Mesenchymal stem cell (in vitro differentiated cells and primary cell): Measurements from ENCODE around the gene IL26.

Source experiments
- DNase-seq: peaks from one replicate; pipeline ENCODE4 v3.0.0-alpha.2; 2013
- H2AFZ ChIP-seq: one replicate; pipeline ENCODE4 v1.6.1; 2013; ENCODE audit warnings: low read depth, mild to moderate bottlenecking, control low read depth, inconsistent platforms, low read length, moderate library complexity
- H2AK5ac ChIP-seq: 2 replicates; pipeline ENCODE4 v1.6.1; 2013; ENCODE audit warnings: low read length, moderate library complexity, mild to moderate bottlenecking, inconsistent platforms; ENCODE audit not compliant: severe bottlenecking
- H2BK120ac ChIP-seq: one replicate; pipeline ENCODE4 v1.6.1; 2013; ENCODE audit warnings: low read depth, mild to moderate bottlenecking, inconsistent platforms, low read length, moderate library complexity
- H2BK12ac ChIP-seq, 2 experiments: one replicate each; pipeline ENCODE4 v1.6.1; 2013; ENCODE audit warnings: inconsistent platforms in 2 of 2, low read length in 2 of 2, mild to moderate bottlenecking in 2 of 2, moderate library complexity in 2 of 2, control low read depth in 1 of 2
- H2BK15ac ChIP-seq: one replicate; pipeline ENCODE4 v1.6.1; 2013; ENCODE audit warnings: mild to moderate bottlenecking, low read depth, inconsistent platforms; ENCODE audit not compliant: poor library complexity, severe bottlenecking
- H2BK5ac ChIP-seq: 2 replicates; pipeline ENCODE4 v1.6.1; 2013; ENCODE audit warnings: low read depth, mild to moderate bottlenecking, low read length, control low read depth, inconsistent platforms; ENCODE audit not compliant: poor library complexity, severe bottlenecking
- H3K14ac ChIP-seq, 2 experiments: one replicate each; pipeline ENCODE4 v1.6.1; 2013; ENCODE audit warnings: inconsistent platforms in 2 of 2, low read length in 2 of 2, control low read depth in 1 of 2, mild to moderate bottlenecking in 1 of 2, moderate library complexity in 1 of 2
- H3K18ac ChIP-seq, 2 experiments: one replicate each; pipeline ENCODE4 v1.6.1; 2013; ENCODE audit warnings: inconsistent platforms in 2 of 2, low read length in 2 of 2, control low read depth in 1 of 2, low read depth in 1 of 2, mild to moderate bottlenecking in 1 of 2
- H3K23ac ChIP-seq, 2 experiments: one replicate each; pipeline ENCODE4 v1.6.1; 2013; ENCODE audit warnings: inconsistent platforms in 2 of 2, low read length in 2 of 2, mild to moderate bottlenecking in 2 of 2, moderate library complexity in 2 of 2, control low read depth in 1 of 2
- H3K27ac ChIP-seq: 2 replicates; pipeline ENCODE4 v1.5.1; 2013; ENCODE audit warnings: mild to moderate bottlenecking, moderate library complexity, low read length, control low read depth, inconsistent platforms; ENCODE audit not compliant: poor library complexity, severe bottlenecking
- H3K27me3 ChIP-seq, 2 experiments: 2 replicates each; pipeline versions ENCODE4 v1.6.1 to v1.7.0; 2013; ENCODE audit warnings: low read length in 2 of 2, mild to moderate bottlenecking in 2 of 2, moderate library complexity in 2 of 2, control low read depth in 1 of 2, inconsistent platforms in 1 of 2; ENCODE audit not compliant: control insufficient read depth in 1 of 2, insufficient read depth in 1 of 2
- H3K36me3 ChIP-seq, 2 experiments: 2 replicates each; pipeline versions ENCODE4 v1.6.1 to v1.7.0; 2013; ENCODE audit warnings: low read length in 2 of 2, control low read depth in 1 of 2, inconsistent platforms in 1 of 2, low read depth in 1 of 2, mild to moderate bottlenecking in 1 of 2; ENCODE audit not compliant: insufficient read depth in 2 of 2, control insufficient read depth in 1 of 2
- H3K4ac ChIP-seq, 2 experiments: one replicate each; pipeline ENCODE4 v1.6.1; 2013; ENCODE audit warnings: inconsistent platforms in 2 of 2, low read length in 2 of 2, mild to moderate bottlenecking in 2 of 2, moderate library complexity in 2 of 2, control low read depth in 1 of 2, low read depth in 1 of 2
- H3K4me1 ChIP-seq: 2 replicates; pipeline ENCODE4 v1.6.1; 2013; ENCODE audit warnings: low read depth, low read length, control low read depth; ENCODE audit not compliant: control insufficient read depth, insufficient read depth
- H3K4me2 ChIP-seq: 2 replicates; pipeline ENCODE4 v1.6.1; 2013; ENCODE audit warnings: low read length, mild to moderate bottlenecking, inconsistent platforms; ENCODE audit not compliant: poor library complexity, severe bottlenecking
- H3K4me3 ChIP-seq, 2 experiments: 2 replicates each; pipeline versions ENCODE4 v1.5.1 to v1.7.0; 2013; ENCODE audit warnings: low read length in 2 of 2, mild to moderate bottlenecking in 2 of 2, control low read depth in 1 of 2, low read depth in 1 of 2; ENCODE audit not compliant: insufficient read depth in 1 of 2
- H3K79me1 ChIP-seq: replicated peaks from 2 replicates; pipeline ENCODE4 v1.6.1; 2013; ENCODE audit warnings: mild to moderate bottlenecking, control low read depth, low read length, inconsistent platforms; ENCODE audit not compliant: poor library complexity, severe bottlenecking
- H3K9ac ChIP-seq: 2 replicates; pipeline ENCODE4 v1.7.0; 2013; ENCODE audit warnings: mild to moderate bottlenecking, low read length, moderate library complexity
- H3K9me3 ChIP-seq: 2 replicates; pipeline ENCODE4 v1.7.0; 2013; ENCODE audit warnings: mild to moderate bottlenecking, low read length; ENCODE audit not compliant: control insufficient read depth
- H4K8ac ChIP-seq: one replicate; pipeline ENCODE4 v1.6.1; 2013; ENCODE audit warnings: inconsistent platforms, mild to moderate bottlenecking, low read length, moderate library complexity
- H4K91ac ChIP-seq: one replicate; pipeline ENCODE4 v1.6.1; 2013; ENCODE audit warnings: mild to moderate bottlenecking, low read length, inconsistent platforms
- WGBS: methylation state at CpG from one replicate; pipeline ENCODE4 v1.1.7; 2013; ENCODE audit warnings: mixed read lengths; 5-methylcytosine and 5-hydroxymethylcytosine counted together

The IL26 gene

DNA sequence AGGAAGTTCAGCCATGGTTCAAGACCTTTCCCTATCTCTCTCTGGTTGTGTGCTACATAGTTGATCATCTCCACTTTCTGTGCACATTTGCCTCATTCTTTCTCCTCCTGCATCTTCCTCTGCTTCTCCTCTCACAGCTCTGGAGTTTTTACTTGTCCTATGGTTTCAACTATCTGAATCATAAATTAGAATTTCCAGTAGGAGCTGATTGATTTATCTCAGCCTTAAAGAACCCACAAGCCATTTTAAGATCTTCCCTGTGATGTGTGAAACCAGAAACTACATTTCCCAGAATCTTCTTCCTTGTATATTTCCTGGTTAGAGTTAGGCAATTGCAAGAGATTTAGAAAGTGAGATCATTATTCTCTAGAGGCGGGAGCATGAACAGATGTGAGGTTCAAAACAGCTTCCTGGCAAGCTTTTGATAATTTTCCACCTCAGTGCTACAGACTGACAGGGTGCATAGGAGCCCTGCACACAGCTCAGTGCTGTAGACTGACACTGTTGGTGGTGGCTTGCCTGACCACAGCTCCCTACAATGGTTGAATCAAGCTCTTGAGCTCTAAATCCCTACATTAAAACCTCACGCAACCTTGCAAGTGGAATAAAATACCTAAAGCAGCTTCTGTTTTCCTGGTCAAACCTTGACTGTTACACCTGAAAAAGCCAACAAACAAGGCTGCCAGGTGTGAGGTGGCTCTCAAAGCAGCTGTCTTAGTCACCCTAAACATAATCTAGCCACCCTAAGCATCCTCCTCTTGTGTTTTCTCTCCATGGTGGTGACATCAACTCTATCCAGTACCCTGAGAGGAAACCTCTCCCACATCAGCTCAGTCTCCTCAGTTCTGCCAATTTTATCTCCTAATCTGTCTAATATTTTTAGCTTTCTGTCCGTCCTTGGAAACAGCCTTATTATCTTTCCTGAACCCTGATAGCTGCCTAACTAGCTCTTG is 44.5 kb downstream of the IL26 start:
- Histone ChIP-seq H4K8ac (no peak overlapping the region), H3K36me3 (no peaks in the 10 kb centered on the region), H3K4ac (no peak overlapping the region), H4K91ac (no peak overlapping the region), H3K4me3 (no peak overlapping the region), H3K4me1 (no peaks in the 10 kb centered on the region), H3K79me1 (no peaks in the 10 kb centered on the region), H2AK5ac (no peak overlapping the region), H3K18ac (no peak overlapping the region), H3K23ac (no peak overlapping the region), H3K27ac (no peak overlapping the region), H3K9ac (no peak overlapping the region), H3K27me3 (peaks cover 13 to 54% of the 10 kb centered on the region in 2 experiments), H2BK12ac (no peak overlapping the region), H2BK15ac (no peak overlapping the region), H2BK120ac (no peak overlapping the region), H3K14ac (no peak overlapping the region), H3K4me2 (no peak overlapping the region), H3K9me3 (no peaks in the 10 kb centered on the region), H2AFZ (no peak overlapping the region), H2BK5ac (no peak overlapping the region)
- no peak for DNase-seq
- WGBS = 84% methylated on average over 3 of the region's 3 CpGs

DNA sequence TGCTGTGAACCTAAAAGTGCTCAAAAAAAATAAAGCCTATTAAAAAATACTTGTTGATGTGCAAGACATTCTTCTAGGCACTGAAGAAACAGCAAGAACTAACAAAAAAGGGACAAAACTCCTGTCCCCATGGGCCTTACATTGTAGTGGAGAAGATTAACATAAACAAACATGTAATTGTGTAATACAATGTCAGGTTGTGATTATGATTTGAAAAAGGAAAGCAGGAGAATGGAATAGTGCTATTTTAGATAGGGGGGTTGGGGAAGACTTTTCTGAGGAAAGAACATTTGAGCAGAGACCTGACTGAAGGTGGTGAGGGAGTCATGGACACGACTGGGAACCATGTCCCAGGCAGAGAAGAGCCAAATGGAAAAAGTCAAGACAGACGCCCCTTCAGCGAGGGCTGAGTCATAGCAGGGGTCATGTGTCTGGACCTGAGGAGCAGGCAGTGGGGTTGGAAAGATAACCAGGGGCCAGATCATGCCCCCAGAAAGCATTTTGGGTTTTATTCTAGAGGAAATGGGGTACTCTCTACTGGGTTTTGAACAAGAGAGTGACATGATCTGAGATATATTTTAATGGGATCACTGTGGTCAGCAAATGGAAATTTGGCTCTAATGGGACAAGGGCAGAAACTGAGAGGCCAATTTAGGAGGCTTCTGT is 46.7 kb downstream of the IL26 start:
- Histone ChIP-seq H3K9me3 (no peaks in the 10 kb centered on the region), H3K4me1 (no peaks in the 10 kb centered on the region), H3K23ac (no peak overlapping the region), H3K4me3 (no peak overlapping the region), H2AFZ (no peak overlapping the region), H3K79me1 (no peaks in the 10 kb centered on the region), H4K8ac (no peak overlapping the region), H3K4me2 (no peak overlapping the region), H3K14ac (no peak overlapping the region), H2AK5ac (no peak overlapping the region), H2BK5ac (no peak overlapping the region), H3K18ac (no peak overlapping the region), H3K27me3 (peaks cover 0 to 45% of the 10 kb centered on the region in 2 experiments), H3K9ac (no peak overlapping the region), H2BK120ac (no peak overlapping the region), H2BK15ac (no peak overlapping the region), H2BK12ac (no peak overlapping the region), H3K36me3 (no peaks in the 10 kb centered on the region), H3K4ac (no peak overlapping the region), H4K91ac (no peak overlapping the region), H3K27ac (no peak overlapping the region)
- 54% methylated on average over 3 of the region's 3 CpGs for WGBS
- DNase-seq = no peak

DNA sequence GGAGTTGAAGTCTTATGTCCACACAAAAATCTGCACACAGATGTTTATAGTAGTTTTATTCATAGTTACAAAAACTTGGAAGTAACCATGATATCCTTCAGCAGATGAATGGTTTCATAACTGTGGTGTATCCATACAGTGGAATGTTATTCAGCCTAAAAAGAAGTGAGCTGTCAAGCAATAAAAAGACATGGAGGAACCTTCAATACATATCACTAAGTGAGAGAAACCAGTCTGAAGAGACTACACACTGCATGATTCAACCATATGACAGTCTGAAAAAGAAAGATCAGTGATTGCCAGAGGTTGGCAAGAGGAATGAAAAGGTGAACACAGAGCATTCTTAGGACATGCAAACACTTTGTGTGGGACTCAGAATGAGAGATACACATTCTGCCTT is 47.4 kb downstream of the IL26 start:
- Histone ChIP-seq H2AFZ (no peak overlapping the region), H3K23ac (no peak overlapping the region), H2BK12ac (no peak overlapping the region), H2BK5ac (no peak overlapping the region), H3K27ac (no peak overlapping the region), H4K8ac (no peak overlapping the region), H3K9ac (no peak overlapping the region), H3K9me3 (no peaks in the 10 kb centered on the region), H3K4ac (no peak overlapping the region), H3K18ac (no peak overlapping the region), H4K91ac (no peak overlapping the region), H3K14ac (no peak overlapping the region), H2BK120ac (no peak overlapping the region), H3K4me2 (no peak overlapping the region), H2AK5ac (no peak overlapping the region), H3K36me3 (no peaks in the 10 kb centered on the region), H3K4me3 (no peak overlapping the region), H3K79me1 (no peaks in the 10 kb centered on the region), H3K4me1 (no peaks in the 10 kb centered on the region), H3K27me3 (peaks cover 0 to 44% of the 10 kb centered on the region in 2 experiments), H2BK15ac (no peak overlapping the region)
- no peak for DNase-seq

DNA sequence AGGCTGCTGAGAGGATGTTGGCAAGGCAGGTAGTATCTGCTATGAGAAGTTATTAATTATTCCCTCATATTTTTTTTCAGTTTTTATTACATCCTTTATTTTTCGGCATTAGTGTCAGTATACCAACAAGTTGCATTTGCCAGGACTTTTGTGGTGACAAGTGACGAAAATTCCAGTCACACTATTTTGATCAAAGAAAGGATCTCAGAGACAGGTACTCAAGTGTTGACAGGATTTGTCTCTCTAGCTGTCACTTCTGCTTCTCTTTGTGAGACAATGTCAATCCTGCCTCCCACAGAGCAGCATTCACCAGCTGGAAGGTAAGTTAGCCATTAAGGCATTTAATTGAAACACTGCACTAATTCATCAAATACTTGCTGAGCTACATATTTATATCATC is 48.0 kb downstream of the IL26 start:
- Histone ChIP-seq H4K8ac (no peak overlapping the region), H2AFZ (no peak overlapping the region), H2BK120ac (no peak overlapping the region), H2BK15ac (no peak overlapping the region), H3K36me3 (no peaks in the 10 kb centered on the region), H3K9me3 (no peaks in the 10 kb centered on the region), H2BK12ac (no peak overlapping the region), H3K14ac (no peak overlapping the region), H2AK5ac (no peak overlapping the region), H3K4me2 (no peak overlapping the region), H3K27me3 (peaks cover 0 to 44% of the 10 kb centered on the region in 2 experiments), H3K27ac (no peak overlapping the region), H3K9ac (no peak overlapping the region), H3K23ac (no peak overlapping the region), H3K4me3 (no peak overlapping the region), H2BK5ac (no peak overlapping the region), H3K18ac (no peak overlapping the region), H3K79me1 (no peaks in the 10 kb centered on the region), H3K4ac (no peak overlapping the region), H3K4me1 (no peaks in the 10 kb centered on the region), H4K91ac (no peak overlapping the region)
- no peak for DNase-seq
- WGBS = 78% methylated on average over 2 of the region's 2 CpGs
